CD14-positive monocyte (primary cell): ENCODE measurements around the gene N4BP2L2. TPM values are rescaled to one million over a fixed set of nuclear protein-coding genes. Genes with fewer than 3 reads are reported as not detected.

Experiments used
- DNase-seq, 3 donors: peaks; one replicate each; pipeline ENCODE4 v3.0.0-alpha.2; 2011 to 2022
- H2AFZ ChIP-seq: 2 replicates; pipeline ENCODE4 v1.6.0; 2012; ENCODE audit warnings: mild to moderate bottlenecking, low read depth, low read length, inconsistent platforms; ENCODE audit not compliant: insufficient read depth, poor library complexity, severe bottlenecking
- H3K27ac ChIP-seq, 2 donors: 1 replicate in 1 of 2; 2 replicates in 1 of 2; pipeline ENCODE4 v1.5.1; 2012 to 2013; ENCODE audit warnings: low read length in 2 of 2, control low read depth in 1 of 2, inconsistent platforms in 1 of 2, low read depth in 1 of 2, mild to moderate bottlenecking in 1 of 2
- H3K27me3 ChIP-seq, 2 donors: one replicate each; pipeline versions ENCODE4 v1.6.0 to v1.6.1; 2011 to 2013; ENCODE audit warnings: low read length in 2 of 2; ENCODE audit not compliant: control insufficient read depth in 2 of 2, insufficient read depth in 2 of 2
- H3K36me3 ChIP-seq, 2 donors: replicated peaks in 1 of 2; 1 replicate in 1 of 2; 2 replicates in 1 of 2; pipeline versions ENCODE4 v1.5.1 to v1.6.1; 2012 to 2013; ENCODE audit warnings: low read length in 2 of 2, control low read depth in 1 of 2, inconsistent platforms in 1 of 2, mild to moderate bottlenecking in 1 of 2; ENCODE audit not compliant: insufficient read depth in 2 of 2, control insufficient read depth in 1 of 2
- H3K4me1 ChIP-seq, 2 donors: 1 replicate in 1 of 2; 2 replicates in 1 of 2; pipeline versions ENCODE4 v1.5.1 to v1.6.1; 2012 to 2013; ENCODE audit warnings: low read length in 2 of 2, control low read depth in 1 of 2, inconsistent platforms in 1 of 2, mild to moderate bottlenecking in 1 of 2, moderate library complexity in 1 of 2; ENCODE audit not compliant: insufficient read depth in 2 of 2, control insufficient read depth in 1 of 2
- H3K4me2 ChIP-seq: replicated peaks from 2 replicates; pipeline ENCODE3; 2012; ENCODE audit warnings: low read length, moderate library complexity, mild to moderate bottlenecking; ENCODE audit not compliant: poor library complexity, severe bottlenecking; ENCODE audit errors: extremely low read depth
- H3K4me3 ChIP-seq, 3 experiments: fragments of 200-600 bp in 1 of 3; sonication (generic) in 1 of 3; replicated peaks in 1 of 3; 1 replicate in 2 of 3; 2 replicates in 1 of 3; pipeline ENCODE4 v1.5.1; 2011 to 2013; ENCODE audit warnings: low read length in 3 of 3, mild to moderate bottlenecking in 3 of 3, control low read depth in 2 of 3, low read depth in 2 of 3, inconsistent platforms in 1 of 3, moderate library complexity in 1 of 3
- H3K79me2 ChIP-seq: 2 replicates; pipeline ENCODE4 v1.6.0; 2012; ENCODE audit warnings: mild to moderate bottlenecking, control low read depth, inconsistent platforms, low read length, moderate library complexity; ENCODE audit not compliant: insufficient read depth
- H3K9ac ChIP-seq: 2 replicates; pipeline ENCODE4 v1.6.0; 2017; ENCODE audit warnings: low read length, mild to moderate bottlenecking; ENCODE audit not compliant: insufficient read depth, poor library complexity, severe bottlenecking
- H3K9me3 ChIP-seq, 2 donors: replicated peaks in 1 of 2; 1 replicate in 1 of 2; 2 replicates in 1 of 2; pipeline versions ENCODE4 v1.5.1 to v1.6.1; 2012 to 2013; ENCODE audit warnings: low read length in 2 of 2, control low read depth in 1 of 2; ENCODE audit not compliant: control insufficient read depth in 1 of 2, insufficient read depth in 1 of 2
- H4K20me1 ChIP-seq: 2 replicates; pipeline ENCODE4 v1.6.0; 2012; ENCODE audit warnings: mild to moderate bottlenecking, low read length, control low read depth, moderate library complexity; ENCODE audit not compliant: insufficient read depth
- H3K27ac Mint-ChIP-seq, 7 donors: one replicate each; pipeline ENCODE4 v1.8.0; 2020; ENCODE audit warnings: mild to moderate bottlenecking in 7 of 7, mixed read lengths in 7 of 7, moderate library complexity in 6 of 7, inconsistent platforms in 2 of 7
- H3K27me3 Mint-ChIP-seq, 3 donors: one replicate each; pipeline ENCODE4 v1.8.0; 2021 to 2022; ENCODE audit warnings: low read depth in 3 of 3, mild to moderate bottlenecking in 3 of 3, mixed read lengths in 3 of 3, moderate library complexity in 3 of 3, inconsistent platforms in 1 of 3
- H3K36me3 Mint-ChIP-seq, 2 donors: one replicate each; pipeline ENCODE4 v1.8.0; 2020; ENCODE audit warnings: mixed read lengths in 2 of 2, inconsistent platforms in 1 of 2, mild to moderate bottlenecking in 1 of 2
- H3K4me1 Mint-ChIP-seq: one replicate; pipeline ENCODE4 v1.8.0; 2020; ENCODE audit warnings: mild to moderate bottlenecking, mixed read lengths
- H3K4me3 Mint-ChIP-seq, 2 donors: one replicate each; pipeline ENCODE4 v1.8.0; 2020; ENCODE audit warnings: mild to moderate bottlenecking in 2 of 2, mixed read lengths in 2 of 2, moderate library complexity in 1 of 2
- H3K9me3 Mint-ChIP-seq, 7 donors: one replicate each; pipeline ENCODE4 v1.8.0; 2020 to 2022; ENCODE audit warnings: mixed read lengths in 7 of 7, mild to moderate bottlenecking in 6 of 7, moderate library complexity in 6 of 7, inconsistent platforms in 2 of 7
- CTCF ChIP-seq: fragments of 200-600 bp; IDR thresholded peaks from one replicate; pipeline ENCODE4 v1.8.0; 2022; ENCODE audit warnings: antibody characterized with exemption, mild to moderate bottlenecking
- WGBS: methylation state at CpG from one replicate; pipeline ENCODE4 v1.1.5; 2013; ENCODE audit warnings: missing lambda C conversion rate; ENCODE audit not compliant: insufficient coverage; 5-methylcytosine and 5-hydroxymethylcytosine counted together
- intact Hi-C, 2 donors: fragments of 100-400 bp; cut with micrococcal nuclease; formaldehyde crosslinking; loops; one replicate each; pipeline versions ENCODE4 v1.15.0 to v1.15.1; 2023
- polyA plus RNA-seq, 3 donors: library from polyadenylated mRNA; depleted of rRNA in 1 of 3; unstranded in 2 of 3; stranded (reverse) in 1 of 3; fragments of 300-500 nt in 2 of 3; fragments of >200 nt in 1 of 3; fragmentation: Illumina TruSeq in 2 of 3; gene quantifications; 1 replicate in 2 of 3; 2 replicates in 1 of 3; pipeline ENCODE4 v1.2.3, GENCODE V29; 2012 to 2021
- small RNA-seq: library from RNA; depleted of rRNA; stranded (forward); fragments of <200 nt; gene quantifications from one replicate; pipeline ENCODE3, GENCODE V24; 2012; ENCODE audit warnings: low read depth; ENCODE audit not compliant: insufficient read length

The N4BP2L2 gene
- polyA plus RNA-seq, 3 donors, result 94.2 to 105 (median 96.4) TPM

DNA sequence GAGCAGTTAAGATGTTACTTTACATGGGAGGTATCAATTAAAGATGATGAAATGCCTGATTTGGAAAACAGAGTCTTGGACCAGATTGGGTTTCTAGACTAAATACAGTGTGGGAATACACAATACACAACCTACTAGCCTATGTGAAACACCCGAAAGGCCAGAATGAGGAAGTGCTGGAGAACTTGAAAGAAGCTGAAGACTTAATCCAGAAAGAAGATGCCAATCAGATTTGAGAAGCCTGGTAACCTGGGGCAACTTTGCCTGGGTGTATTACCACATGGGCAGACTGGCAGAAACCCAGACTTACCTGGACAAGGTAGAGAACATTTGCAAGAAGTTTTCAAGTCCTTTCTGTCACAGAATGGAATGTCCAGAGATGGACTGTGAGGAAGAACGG is 153.9 kb downstream of the N4BP2L2 start:
- Mint-ChIP-seq H3K27ac (no peak overlapping the region), H3K4me1 (no peaks in the 10 kb centered on the region), H3K36me3 (peaks cover 18 to 23% of the 10 kb centered on the region in 2 donors), H3K4me3 (no peak overlapping the region), H3K9me3 (peaks cover 0 to 2% (median 0%) of the 10 kb centered on the region in 7 donors), H3K27me3 (no peaks in the 10 kb centered on the region)
- no peaks in the 10 kb centered on the region for H3K4me1 ChIP-seq
- no peaks in the 10 kb centered on the region for H3K9me3 ChIP-seq
- H4K20me1 ChIP-seq, result no peaks in the 10 kb centered on the region
- H3K4me3 ChIP-seq, result no peak overlapping the region
- H3K4me2 ChIP-seq, result no peak overlapping the region
- intact Hi-C loops, result no loop called here
- H3K79me2 ChIP-seq, result no peaks in the 10 kb centered on the region
- H2AFZ ChIP-seq, result peak overlapping the region; percentile 26
- no peak overlapping the region for H3K27ac ChIP-seq
- peak in 1 of 3 donors; percentile 4 for DNase-seq
- no peaks in the 10 kb centered on the region for H3K27me3 ChIP-seq
- H3K9ac ChIP-seq, result no peak overlapping the region
- TF ChIP-seq CTCF, result no peak
- peaks cover 2 to 44% of the 10 kb centered on the region in 2 donors for H3K36me3 ChIP-seq
- WGBS, result 100% methylated on average over 1 of the region's 2 CpGs

DNA sequence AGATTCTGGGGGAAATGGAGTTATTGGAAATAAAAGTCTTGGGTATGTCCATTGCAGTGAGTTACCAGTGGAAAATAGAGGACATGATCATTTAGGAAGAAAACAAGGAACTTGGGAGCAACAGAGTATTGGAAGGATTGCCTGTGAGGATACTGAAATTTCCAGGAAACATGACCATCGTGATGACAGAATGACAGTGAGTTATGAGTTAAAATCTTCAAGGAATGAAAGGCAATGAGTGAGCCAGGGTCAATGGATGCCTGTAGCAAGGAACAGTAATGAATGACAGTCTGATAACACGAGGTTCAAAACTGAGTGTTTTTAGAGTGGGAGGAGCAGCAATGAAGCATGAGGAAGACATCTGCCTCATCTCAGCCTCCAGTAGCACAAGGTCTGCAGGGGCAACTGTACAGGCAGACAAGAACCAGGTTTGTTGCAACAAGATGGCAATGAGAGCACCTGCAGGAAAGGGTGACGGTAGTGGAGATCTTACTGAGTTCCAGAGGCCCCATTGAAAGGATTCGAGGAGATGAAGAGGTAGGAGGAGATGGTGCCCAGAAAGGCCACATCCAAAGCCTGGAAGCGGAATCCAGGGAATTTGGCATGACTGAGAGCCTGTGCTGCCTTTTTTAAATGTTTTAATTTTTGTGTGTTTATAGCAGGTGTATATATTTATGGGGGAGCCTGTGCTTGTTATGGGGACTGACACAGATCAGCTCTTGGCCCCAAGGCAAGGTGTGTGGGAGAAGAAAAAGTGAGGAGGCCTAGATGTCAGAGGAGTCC is 154.6 kb downstream of the N4BP2L2 start:
- no peaks in the 10 kb centered on the region for H3K27me3 ChIP-seq
- peaks cover 23 to 29% of the 10 kb centered on the region in 2 donors for H3K36me3 Mint-ChIP-seq

More for the DNA sequence above, 154.6 kb downstream of the N4BP2L2 start:
- Histone ChIP-seq H3K4me1 (no peaks in the 10 kb centered on the region), H3K4me3 (no peak overlapping the region), H3K79me2 (no peaks in the 10 kb centered on the region), H2AFZ (peak overlapping the region; percentile 26), H3K9me3 (no peaks in the 10 kb centered on the region), H3K9ac (no peak overlapping the region), H4K20me1 (no peaks in the 10 kb centered on the region), H3K4me2 (no peak overlapping the region), H3K27ac (no peak overlapping the region), H3K36me3 (peaks cover 6 to 50% of the 10 kb centered on the region in 2 donors)
- Mint-ChIP-seq H3K4me3 (no peak overlapping the region), H3K9me3 (peaks cover 0 to 2% (median 0%) of the 10 kb centered on the region in 7 donors), H3K4me1 (no peaks in the 10 kb centered on the region), H3K27me3 (no peaks in the 10 kb centered on the region), H3K27ac (no peak overlapping the region)
- 93% methylated on average over 5 of the region's 5 CpGs for WGBS
- intact Hi-C loops, result no loop called here
- no peak for TF ChIP-seq CTCF
- DNase-seq, result no peak

Small RNAs within 50 kb of the gene (small RNA-seq; reads per million reads assigned to genes)
- not detected for gene RF00190

Other genes with a start within 250 kb of the N4BP2L2 start
- gene ZAR1L, start 223.4 kb downstream of the N4BP2L2 start, polyA plus RNA-seq, result not detected
- under 1 TPM; 0.32 to 0.36 (median 0.36) TPM for gene BRCA2, start 223.3 kb downstream of the N4BP2L2 start, polyA plus RNA-seq
- 10 to 100 TPM; 50.9 to 82.5 (median 81.5) TPM for gene N4BP2L1, start 110.7 kb downstream of the N4BP2L2 start, polyA plus RNA-seq
- gene PDS5B, start 47.7 kb upstream of the N4BP2L2 start, polyA plus RNA-seq, result 10 to 100 TPM in 2 of 3 donors, 1 to 10 TPM in 1; 9.0 to 33.0 (median 21.0) TPM